Measurements from ENCODE around the gene CIZ1. TPM values are rescaled to one million over a fixed set of nuclear protein-coding genes. Genes with fewer than 3 reads are reported as not detected.
"Not testable (repeated sequence)": the region's sequence is repeated elsewhere in the genome, so short reads cannot be mapped to it uniquely, and the experiment has no call there.

The CIZ1 gene, protein sequence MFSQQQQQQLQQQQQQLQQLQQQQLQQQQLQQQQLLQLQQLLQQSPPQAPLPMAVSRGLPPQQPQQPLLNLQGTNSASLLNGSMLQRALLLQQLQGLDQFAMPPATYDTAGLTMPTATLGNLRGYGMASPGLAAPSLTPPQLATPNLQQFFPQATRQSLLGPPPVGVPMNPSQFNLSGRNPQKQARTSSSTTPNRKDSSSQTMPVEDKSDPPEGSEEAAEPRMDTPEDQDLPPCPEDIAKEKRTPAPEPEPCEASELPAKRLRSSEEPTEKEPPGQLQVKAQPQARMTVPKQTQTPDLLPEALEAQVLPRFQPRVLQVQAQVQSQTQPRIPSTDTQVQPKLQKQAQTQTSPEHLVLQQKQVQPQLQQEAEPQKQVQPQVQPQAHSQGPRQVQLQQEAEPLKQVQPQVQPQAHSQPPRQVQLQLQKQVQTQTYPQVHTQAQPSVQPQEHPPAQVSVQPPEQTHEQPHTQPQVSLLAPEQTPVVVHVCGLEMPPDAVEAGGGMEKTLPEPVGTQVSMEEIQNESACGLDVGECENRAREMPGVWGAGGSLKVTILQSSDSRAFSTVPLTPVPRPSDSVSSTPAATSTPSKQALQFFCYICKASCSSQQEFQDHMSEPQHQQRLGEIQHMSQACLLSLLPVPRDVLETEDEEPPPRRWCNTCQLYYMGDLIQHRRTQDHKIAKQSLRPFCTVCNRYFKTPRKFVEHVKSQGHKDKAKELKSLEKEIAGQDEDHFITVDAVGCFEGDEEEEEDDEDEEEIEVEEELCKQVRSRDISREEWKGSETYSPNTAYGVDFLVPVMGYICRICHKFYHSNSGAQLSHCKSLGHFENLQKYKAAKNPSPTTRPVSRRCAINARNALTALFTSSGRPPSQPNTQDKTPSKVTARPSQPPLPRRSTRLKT
- total RNA-seq, result 18.5 and 24.5 TPM in 2 replicates

GRCh38 chr9:128191406-128192046 is at the start of gene CIZ1:
Gene CIZ1, minus strand, starts transcription at chr9:128191572. Its CDS starts 715 bp downstream, at chr9:128190857.
- DNase-seq (ENCODE audit: low read depth, low spot score), result peak; percentile 52

GRCh38 chr9:128233817-128234406 is 42.5 kb upstream of the CIZ1 start:
- DNase-seq (ENCODE audit: low read depth, low spot score), result no peak

GRCh38 chr9:128232528-128233428 is 41.4 kb upstream of the CIZ1 start:
- DNase-seq (ENCODE audit: low read depth, low spot score), result no peak

- no peak for DNase-seq (ENCODE audit: low read depth, low spot score)
These were observed 40.5 kb upstream of the CIZ1 start for GRCh38 chr9:128231638-128232527.

- DNase-seq (ENCODE audit: low read depth, low spot score), result not testable (repeated sequence)
These were observed 39.5 kb upstream of the CIZ1 start for GRCh38 chr9:128230897-128231296.

DNA sequence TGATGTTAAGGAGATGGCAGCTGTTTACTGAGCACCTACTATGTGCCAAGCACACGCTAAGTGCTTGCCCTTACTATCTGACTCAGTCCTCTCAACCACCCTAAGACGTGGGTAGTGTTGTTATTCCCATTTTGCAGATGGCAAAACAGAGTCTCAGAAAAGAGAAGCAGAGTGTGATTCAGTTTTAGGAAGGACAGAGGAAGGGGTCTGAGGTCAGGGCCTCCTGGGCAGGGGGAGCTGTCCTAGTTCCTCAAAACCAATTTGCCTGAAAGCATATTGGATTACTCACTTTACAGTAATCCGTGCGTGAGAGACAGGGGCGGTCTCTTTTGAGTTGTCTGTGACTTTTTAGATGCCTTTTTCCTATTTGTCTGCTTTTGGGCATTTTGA is 35.0 kb upstream of the CIZ1 start:
- no peak for DNase-seq (ENCODE audit: low read depth, low spot score)

DNA sequence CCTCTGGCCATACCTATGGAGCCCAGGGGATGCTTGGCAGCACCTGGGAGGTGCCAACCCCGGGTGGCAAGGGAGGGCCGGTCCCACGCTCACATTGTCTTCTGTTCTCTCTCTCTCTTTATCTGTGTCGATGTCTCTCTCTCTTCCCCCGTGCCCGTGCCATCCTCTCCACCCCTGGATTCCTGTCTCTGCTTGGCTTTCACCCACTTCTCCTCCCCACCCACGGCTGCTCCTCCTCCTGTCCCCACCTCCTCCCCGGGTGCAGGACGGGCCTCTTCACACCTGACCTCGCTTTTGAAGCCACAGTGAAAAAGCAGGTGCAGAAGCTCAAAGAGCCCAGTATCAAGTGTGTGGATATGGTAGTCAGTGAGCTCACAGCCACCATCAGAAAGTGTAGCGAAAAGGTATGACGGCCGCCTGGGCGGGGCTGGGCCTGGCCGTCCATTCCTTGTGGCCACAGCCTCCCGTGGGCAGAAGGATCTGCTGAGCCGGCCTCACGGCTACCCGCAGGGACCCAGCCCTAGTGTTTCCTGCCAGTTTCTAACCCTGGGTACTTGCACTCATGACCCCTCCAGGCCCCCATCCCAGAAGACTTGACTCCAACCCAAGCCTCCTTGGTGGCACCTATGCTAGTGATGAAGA is 34.5 kb upstream of the CIZ1 start:
- DNase-seq (ENCODE audit: low read depth, low spot score), result no peak

GRCh38 chr9:128224877-128225276 is 33.5 kb upstream of the CIZ1 start:
- DNase-seq (ENCODE audit: low read depth, low spot score), result no peak

DNA sequence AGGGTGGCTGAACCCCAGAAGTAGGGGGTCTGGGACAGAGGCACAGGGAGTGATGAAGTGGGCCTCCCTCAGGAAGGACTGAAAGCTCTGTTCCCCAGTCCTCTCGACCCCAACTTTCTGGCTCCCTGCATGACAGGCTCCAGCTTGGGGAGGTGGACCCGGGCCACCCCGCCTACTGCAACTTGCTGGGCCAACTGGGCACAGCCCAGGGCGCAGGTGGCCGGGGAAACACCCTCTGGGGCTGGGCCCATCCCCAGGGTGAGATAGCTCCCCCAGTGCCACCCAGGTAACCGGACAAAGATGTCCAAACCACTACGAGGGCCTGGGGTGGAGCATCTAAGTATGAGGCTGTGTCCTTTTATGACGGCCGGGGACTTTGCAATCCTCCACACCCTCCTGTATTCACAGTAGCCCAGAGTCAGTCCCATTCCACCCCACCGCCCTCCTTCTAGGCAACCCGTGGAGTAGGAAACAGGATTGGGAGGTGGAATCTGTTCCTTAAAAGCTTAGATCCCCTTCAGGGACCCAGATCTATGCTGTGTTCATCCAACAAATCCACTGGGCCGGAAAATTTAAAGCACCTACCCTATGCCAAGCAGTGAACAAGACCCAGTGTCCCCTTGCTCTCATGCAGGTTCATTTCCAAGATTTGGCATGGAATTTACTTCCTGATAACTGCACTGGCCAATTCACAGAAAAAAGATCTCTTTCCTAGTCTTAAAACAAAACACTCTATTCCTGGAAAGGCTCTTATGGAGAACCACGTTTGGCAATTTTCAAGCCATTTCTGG is 31.7 kb upstream of the CIZ1 start:
- DNase-seq (ENCODE audit: low read depth, low spot score), result no peak

DNA sequence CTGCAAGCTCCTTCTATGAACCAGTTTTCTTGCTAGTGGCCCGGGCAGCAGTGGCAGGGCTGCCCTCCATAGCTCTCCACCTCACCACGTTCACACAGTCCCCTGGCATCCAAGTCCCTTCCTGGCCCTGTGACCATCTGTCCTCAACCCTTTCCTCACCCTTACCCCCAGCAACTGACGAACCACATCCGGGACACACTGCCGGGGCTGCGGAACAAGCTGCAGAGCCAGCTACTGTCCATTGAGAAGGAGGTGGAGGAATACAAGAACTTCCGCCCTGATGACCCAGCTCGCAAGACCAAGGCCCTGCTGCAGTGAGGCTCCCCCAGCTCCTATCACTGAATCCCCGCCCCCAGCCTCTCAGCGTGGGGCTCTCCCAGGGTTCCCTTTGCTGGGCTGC is 30.7 kb upstream of the CIZ1 start:
- DNase-seq (ENCODE audit: low read depth, low spot score), result no peak

DNA sequence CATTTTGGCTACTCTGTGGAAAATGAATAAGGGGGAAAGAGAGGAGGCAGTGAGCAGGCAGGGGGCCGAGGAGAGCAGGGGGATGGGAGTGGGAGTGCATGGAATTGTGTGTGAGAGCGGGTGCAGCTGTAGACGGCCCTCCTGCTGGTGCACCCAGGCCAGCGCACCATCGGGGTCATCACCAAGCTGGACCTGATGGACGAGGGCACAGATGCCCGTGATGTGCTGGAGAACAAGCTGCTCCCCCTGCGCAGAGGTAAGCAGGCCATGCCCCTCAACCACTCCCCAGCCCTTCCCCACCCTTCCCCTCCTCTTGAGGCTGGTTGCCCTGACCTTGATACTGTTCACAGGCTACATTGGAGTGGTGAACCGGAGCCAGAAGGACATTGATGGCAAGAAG is 28.5 kb upstream of the CIZ1 start:
- DNase-seq (ENCODE audit: low read depth, low spot score), result no peak

DNA sequence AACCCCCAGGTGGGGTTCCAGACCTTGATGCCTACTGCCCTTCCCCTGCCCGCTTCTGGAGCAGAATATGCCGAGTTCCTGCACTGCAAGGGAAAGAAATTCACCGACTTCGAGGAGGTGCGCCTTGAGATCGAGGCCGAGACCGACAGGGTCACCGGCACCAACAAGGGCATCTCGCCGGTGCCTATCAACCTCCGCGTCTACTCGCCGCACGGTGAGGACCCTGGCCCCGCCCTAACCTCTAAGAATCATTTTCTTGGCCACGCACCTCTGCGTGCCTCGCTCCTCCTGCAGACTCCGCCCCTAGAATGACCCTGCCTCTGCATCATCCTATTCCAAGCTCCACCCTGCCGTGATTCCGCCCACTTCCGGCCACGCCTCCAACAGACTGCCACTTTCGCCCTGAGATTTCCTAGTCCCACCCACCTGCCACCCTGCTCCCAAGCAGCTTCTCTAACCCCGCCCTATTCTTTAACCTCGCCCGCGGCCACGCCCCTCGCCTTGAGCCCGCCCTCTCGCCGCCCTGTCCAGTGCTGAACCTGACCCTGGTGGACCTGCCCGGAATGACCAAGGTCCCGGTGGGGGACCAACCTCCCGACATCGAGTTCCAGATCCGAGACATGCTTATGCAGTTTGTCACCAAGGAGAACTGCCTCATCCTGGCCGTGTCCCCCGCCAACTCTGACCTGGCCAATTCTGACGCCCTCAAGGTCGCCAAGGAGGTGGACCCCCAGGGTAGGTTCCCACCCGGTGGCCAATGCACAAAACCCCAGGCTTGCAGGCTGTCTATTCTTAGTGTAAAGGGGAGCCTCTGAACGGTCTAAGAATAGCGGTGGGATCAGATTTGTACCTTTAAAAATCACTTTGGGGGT is 27.4 kb upstream of the CIZ1 start:
- peak; percentile 67 for DNase-seq (ENCODE audit: low read depth, low spot score)

DNA sequence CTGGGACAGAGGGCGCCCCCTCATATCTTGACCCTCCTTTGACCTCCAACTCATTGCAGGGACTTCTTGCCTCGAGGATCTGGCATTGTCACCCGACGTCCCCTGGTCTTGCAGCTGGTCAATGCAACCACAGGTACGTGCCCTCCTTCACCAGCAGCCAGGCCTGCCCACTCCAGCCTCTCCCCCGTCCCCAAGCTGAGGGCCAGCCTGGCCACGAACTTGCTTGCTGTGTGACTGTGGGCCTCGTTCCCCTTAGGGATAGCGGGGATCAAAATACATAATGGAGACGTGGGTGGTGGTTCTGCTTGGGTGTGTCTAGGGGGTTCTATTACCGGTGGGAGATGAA is 26.8 kb upstream of the CIZ1 start:
- no peak for DNase-seq (ENCODE audit: low read depth, low spot score)

GRCh38 chr9:128216781-128217553 is 25.6 kb upstream of the CIZ1 start:
- no peak for DNase-seq (ENCODE audit: low read depth, low spot score)

DNA sequence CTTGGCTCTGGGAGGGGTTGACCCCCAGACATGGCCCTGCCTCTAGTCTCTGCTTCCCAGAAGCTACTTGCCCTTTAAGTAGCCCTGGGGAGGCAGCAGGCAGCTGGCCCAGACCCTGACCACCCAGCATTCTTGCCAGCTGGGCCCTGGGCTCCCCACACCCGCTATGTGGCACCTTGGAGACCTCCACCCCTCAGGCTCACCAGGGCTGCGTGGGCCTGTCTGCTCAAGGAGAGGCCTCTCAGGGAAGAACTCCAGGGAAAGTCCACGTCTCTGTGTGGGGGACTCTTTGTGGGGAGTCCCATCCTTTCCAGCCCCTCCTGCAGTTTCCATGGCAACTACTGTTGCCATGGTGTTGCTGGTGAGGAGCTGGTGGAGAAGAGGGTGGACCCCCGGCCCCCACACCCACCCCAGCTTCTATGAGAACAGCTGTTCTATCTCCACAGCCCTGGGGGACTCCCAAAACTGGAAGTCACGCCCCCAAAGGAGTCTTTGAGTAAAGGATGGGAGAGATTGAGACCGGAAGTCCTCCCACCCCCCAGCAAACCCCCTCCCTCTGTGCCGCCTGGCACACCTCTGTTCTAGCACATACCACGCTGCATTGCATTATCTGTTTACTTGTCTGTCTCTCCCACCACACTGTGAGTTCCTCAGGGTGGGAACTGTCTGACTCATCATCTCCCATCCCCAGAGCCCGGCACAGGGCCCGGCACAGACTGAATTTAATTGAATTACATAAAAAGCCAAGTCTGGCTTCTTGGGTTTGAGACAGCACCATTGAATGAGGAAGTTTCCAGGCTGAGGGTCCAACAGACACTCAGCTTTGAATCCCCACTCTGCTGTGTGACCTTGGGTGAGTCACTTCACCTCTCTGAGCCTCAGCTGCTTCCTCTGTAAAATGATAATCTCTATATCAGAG is 24.4 kb upstream of the CIZ1 start:
- DNase-seq (ENCODE audit: low read depth, low spot score), result no peak
